ENCODE data around the gene ZFP36L1.

Gene ZFP36L1

GRCh38 chr14:68816183-68816942, 23.5 kb upstream of the ZFP36L1 start:
- peak; percentile 88 to 89 for DNase-seq

DNA sequence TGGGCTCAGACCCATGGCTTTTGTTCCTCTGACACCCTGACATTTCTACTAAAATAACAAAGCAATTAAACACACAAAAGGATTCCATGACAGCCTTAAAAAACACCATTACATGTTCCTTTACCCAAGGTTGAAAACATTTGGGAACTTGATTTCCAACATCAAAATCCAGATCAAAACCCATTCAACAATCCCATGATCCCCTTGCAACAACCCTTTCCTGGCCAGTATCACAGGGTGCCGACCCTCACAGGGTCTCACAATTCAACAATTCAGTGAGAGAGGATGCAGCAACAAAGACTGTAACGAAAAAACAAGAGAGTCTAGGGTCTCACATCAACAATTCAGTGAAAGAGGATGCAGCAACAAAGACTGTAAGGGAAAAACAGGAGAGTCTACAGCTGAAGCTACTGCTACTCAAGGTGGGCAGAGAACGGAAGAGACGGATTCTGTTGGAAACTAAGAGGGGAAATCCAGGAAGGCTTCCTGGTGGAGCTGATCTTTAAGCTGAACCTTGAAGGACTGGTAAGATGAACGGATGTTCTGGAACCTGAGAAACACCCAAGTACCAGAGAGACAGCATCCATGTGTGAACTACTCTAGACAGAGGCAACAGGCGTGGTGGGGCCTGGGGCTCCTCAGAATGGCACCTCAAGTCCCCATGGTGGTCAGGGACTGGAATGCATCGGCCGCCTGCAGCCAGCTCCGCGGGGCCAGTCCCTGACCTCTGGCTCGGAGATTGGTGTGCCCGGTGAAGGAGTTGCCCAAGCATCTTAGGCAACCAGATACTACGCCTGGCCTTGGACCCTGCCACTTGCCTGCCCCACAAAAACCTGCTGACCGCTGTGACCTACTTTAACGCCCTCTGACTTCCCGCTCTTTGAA, 22.7 kb upstream of the ZFP36L1 start:
- DNase-seq: no peak

GRCh38 chr14:68814539-68815297, 21.9 kb upstream of the ZFP36L1 start:
- peak in 1 of 2 donors; percentile 47 for DNase-seq

- no peak for DNase-seq
Measured at GRCh38 chr14:68814238-68814538, 21.3 kb upstream of the ZFP36L1 start.

DNA sequence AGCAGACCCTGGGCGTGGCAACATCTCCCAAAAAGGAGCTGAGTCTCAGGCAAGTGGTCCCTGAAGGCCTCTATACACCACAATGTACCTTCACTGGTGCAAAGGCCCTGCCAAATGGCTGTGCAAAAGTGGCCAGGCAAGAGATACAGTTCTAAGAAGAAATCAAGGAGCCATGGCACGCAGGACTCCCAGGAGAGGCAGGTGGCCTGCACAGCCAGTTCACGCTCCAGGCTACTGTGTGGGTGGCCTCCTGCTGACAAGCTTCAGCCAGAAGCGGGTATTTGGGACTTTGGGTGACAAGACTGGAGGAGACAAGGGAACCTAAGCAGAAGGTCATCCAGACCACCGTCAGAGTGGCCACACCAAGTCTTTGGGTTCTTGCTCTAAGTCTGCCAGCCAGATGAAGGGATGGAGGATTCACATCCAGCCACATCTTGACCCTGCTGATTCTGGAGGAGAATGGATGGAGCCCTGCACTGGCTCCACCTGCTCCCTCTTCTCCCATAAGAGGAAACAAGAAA, 20.5 kb upstream of the ZFP36L1 start:
- DNase-seq: no peak

- DNase-seq: no peak
Measured at GRCh38 chr14:68811171-68811570, 18.3 kb upstream of the ZFP36L1 start.

GRCh38 chr14:68810173-68811153, 17.6 kb upstream of the ZFP36L1 start:
- DNase-seq: no peak

DNA sequence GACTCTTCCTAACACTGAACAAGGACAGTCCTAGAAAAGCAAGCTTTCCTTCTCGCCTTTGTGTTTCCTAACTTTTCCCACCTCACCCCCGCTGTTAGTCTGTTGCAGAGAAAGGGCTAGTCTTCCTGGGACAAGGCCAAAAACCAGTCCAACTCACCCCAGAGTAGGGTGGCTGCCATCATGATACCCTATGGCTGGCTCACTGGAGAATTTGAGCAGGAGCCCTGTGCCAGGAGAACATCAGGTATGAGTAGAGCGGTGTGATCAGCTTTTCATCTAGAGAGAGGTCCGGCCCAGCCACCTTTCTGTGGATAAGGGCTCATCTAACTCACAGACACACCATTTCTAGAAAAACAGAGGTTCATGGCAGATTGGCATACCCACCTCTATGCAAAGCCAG, 16.7 kb upstream of the ZFP36L1 start:
- no peak for DNase-seq

GRCh38 chr14:68808696-68809480, 16.0 kb upstream of the ZFP36L1 start:
- no peak for DNase-seq

GRCh38 chr14:68807987-68808386, 15.1 kb upstream of the ZFP36L1 start:
- no peak for DNase-seq

DNA sequence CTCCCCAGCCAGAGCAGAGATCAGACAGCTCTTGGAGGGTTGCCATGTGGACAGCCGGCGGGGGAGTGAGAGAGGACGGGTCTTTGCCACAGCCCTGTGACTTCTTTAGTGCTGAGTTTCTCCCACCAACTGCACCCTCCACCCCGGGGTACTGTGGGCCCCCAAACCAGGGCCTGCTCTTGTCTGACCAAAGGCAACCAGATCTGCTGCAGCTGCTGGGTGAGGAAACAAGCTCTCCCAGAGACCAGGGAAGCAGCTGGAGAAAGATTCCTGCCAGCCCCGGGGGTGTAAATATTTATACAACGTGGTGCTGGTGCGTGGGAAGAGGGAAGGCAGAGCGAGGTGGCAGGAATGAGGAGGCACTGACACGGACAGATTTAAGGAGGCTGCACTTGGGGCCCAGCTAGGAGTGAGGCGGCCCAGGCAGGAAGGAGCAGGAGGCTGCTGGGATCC, 14.3 kb upstream of the ZFP36L1 start:
- DNase-seq: peak in 1 of 2 donors; percentile 28

GRCh38 chr14:68806526-68807147, 13.8 kb upstream of the ZFP36L1 start:
- DNase-seq: no peak

GRCh38 chr14:68805414-68805813, 12.5 kb upstream of the ZFP36L1 start:
- DNase-seq: no peak

GRCh38 chr14:68801631-68802030, 8.8 kb upstream of the ZFP36L1 start:
- DNase-seq: no peak

GRCh38 chr14:68800953-68801352, 8.1 kb upstream of the ZFP36L1 start:
- no peak for DNase-seq

- DNase-seq: no peak
Measured at GRCh38 chr14:68800390-68800789, 7.5 kb upstream of the ZFP36L1 start.

DNA sequence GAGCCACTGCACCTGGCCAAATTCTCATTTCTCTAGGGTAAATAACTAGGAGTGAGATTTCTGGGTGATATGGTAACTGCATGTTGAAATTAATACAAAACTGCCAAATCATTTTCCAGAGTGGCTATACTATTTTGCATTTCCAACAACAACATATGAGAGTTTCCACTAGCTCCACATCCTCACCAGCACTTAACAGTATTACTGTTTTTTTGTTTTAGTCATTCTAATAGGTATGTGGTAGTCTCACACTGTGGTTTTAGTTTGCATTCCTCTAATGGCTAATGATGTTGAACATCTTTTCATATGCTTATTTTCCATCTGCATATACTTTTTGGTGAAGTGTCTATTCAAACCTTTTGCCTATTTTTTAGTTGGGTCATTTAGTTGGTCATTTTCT, 5.8 kb upstream of the ZFP36L1 start:
- DNase-seq: no peak

- no peak for DNase-seq
Measured at GRCh38 chr14:68797121-68797670, 4.3 kb upstream of the ZFP36L1 start.

DNA sequence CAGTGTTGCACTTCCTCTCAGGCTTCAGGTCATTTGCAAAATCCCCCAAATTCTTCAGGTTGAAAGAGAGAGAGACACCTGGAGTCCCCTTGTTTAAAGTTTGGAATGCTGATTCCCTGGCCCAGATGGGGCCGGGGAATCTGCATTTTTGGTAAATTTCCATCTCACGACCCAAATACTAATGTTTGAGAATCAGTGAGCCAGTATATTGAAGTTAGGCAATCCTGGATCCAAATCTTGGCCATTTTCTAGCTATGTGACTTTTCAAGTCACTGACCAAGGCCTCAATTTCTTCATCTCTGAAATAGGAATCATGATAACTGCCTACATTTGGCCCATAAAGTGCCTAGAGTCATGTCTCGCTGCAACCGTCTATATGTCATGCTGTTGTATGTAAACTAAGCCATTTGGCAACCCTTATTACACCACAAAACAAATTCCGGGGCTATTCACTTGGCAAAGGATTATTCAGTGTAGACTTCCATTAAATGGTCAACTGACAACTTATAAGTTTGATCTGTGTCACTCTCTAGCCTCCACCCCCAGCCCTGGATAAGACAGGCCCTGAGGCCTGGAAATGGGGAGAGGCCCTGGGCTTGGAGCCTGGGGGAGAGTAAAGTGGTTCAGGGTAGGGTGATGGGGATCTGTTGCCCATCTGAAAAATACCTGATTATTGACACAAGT, 3.7 kb upstream of the ZFP36L1 start:
- DNase-seq: no peak

Data from hippocampal formation (tissue), 2 donors.